ENCODE data around the gene NDUFC2. TPM values are rescaled to one million over a fixed set of nuclear protein-coding genes. Genes with fewer than 3 reads are reported as not detected.

Gene NDUFC2
- total RNA-seq, 4 donors from 2014 or later = 205 to 342 (median 228) TPM

- Histone ChIP-seq H3K27me3 (no peaks in the 10 kb centered on the region), H3K36me3 (no peaks in the 10 kb centered on the region), H3K4me1 (peaks cover 9 to 24% of the 10 kb centered on the region in 2 donors), H3K9me3 (no peaks in the 10 kb centered on the region), H3K27ac (no peak overlapping the region), H3K4me3 (replicated peaks in 1 of 3) (no peak overlapping the region)
- no peak for DNase-seq
- intact Hi-C loops (cut with DNase I) = no loop called here
- TF ChIP-seq POLR2A (IDR thresholded peaks at IDR 0.05) = no peak
- TF ChIP-seq, protein P1, sequence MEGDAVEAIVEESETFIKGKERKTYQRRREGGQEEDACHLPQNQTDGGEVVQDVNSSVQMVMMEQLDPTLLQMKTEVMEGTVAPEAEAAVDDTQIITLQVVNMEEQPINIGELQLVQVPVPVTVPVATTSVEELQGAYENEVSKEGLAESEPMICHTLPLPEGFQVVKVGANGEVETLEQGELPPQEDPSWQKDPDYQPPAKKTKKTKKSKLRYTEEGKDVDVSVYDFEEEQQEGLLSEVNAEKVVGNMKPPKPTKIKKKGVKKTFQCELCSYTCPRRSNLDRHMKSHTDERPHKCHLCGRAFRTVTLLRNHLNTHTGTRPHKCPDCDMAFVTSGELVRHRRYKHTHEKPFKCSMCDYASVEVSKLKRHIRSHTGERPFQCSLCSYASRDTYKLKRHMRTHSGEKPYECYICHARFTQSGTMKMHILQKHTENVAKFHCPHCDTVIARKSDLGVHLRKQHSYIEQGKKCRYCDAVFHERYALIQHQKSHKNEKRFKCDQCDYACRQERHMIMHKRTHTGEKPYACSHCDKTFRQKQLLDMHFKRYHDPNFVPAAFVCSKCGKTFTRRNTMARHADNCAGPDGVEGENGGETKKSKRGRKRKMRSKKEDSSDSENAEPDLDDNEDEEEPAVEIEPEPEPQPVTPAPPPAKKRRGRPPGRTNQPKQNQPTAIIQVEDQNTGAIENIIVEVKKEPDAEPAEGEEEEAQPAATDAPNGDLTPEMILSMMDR (IDR thresholded peaks at IDR 0.05) = no peak
Observed at GRCh38 chr11:78025378-78025777, 54.3 kb downstream of the NDUFC2 start.

GRCh38 chr11:78023426-78023825, 56.2 kb downstream of the NDUFC2 start:
- no peak for DNase-seq
- Histone ChIP-seq H3K27me3 (no peaks in the 10 kb centered on the region), H3K4me3 (replicated peaks in 1 of 3) (peak overlapping the region in 1 of 3 donors; percentile 43), H3K27ac (peak overlapping the region; percentile 68 to 86 (median 86)), H3K4me1 (peaks cover 9 to 26% of the 10 kb centered on the region in 2 donors), H3K36me3 (no peaks in the 10 kb centered on the region), H3K9me3 (no peaks in the 10 kb centered on the region)
- no peak for TF ChIP-seq POLR2A (IDR thresholded peaks at IDR 0.05)
- TF ChIP-seq, protein P1 (IDR thresholded peaks at IDR 0.05) = peak in 1 of 6 experiments; percentile 22
- 62 to 65% methylated on average over 7 of the region's 7 CpGs for WGBS, 2 donors
- intact Hi-C loops (cut with DNase I) = no loop called here

DNA sequence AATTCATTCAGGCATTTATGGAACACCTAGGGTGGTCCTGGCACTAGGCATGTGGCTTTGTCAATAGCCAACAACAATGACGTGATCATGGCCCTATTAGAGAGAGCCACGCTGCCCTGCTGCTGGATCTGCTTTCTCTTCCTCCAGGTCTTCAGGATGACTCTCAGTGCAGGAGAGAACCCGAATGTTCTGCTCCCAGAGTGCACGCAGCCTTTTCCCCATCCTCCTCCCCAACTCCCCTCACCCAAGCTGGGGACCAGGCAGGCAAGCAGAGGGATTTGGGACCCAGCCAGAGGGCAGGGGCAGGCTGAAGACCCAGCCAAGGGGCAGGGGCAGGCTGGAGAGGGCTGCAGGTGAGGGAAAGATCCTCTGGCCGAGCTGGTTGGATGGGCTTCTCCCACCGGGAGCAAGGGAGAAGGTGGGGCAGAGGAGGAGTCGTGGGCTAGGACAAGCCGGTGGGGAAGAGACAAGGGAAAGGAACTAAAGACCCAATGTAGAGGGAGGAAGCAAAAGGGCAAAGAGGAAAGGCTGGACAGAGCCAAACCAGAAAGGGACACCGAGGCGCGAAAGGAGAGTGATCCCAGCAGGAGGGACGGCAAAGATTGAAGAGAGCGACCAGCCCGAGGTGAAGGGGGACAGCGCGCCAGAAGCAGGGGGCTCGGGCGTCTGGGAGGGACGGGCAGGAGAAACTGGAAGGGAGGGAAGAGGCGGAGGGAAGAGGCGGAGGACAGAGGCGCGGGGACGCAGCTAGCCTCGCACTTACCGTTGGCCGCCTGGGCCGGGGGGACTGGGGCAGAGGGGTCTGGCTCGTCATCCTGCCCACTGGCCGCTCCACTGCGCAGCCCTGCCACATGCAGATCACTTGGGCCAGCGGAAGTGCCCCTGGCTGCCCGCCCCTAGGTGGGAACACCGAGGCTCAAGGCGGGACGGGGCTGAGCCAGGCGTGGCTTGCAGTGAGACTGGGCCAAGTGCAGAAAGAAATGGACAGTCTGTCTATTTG, 57.0 kb downstream of the NDUFC2 start, which contains the start of gene KCTD14:
Gene KCTD14, minus strand, starts transcription at position 880 of the 1,000 bp plus-strand sequence. Its CDS starts 27 bp downstream, at position 853.
- intact Hi-C loops (cut with DNase I) = no loop called here
- H3K4me3 ChIP-seq (replicated peaks in 1 of 3) = peak within 1 kb of the TSS in 2 of 3 donors; percentile 29 to 43
- peak within 1 kb of the TSS; percentile 68 to 86 (median 86) for H3K27ac ChIP-seq
- peak; percentile 90 to 91 for DNase-seq
- 2 to 7% methylated on average over 27 to 31 of the region's 37 CpGs for WGBS, 2 donors
- H3K36me3 ChIP-seq = no peaks in the 10 kb centered on the region
- H3K27me3 ChIP-seq = no peaks in the 10 kb centered on the region
- no peaks in the 10 kb centered on the region for H3K9me3 ChIP-seq
- peak; percentile 42 to 81 for TF ChIP-seq POLR2A (IDR thresholded peaks at IDR 0.05)
- TF ChIP-seq, protein P1 (IDR thresholded peaks at IDR 0.05) = peak in 1 of 6 experiments; percentile 15
- peaks cover 9 to 26% of the 10 kb centered on the region in 2 donors for H3K4me1 ChIP-seq

DNA sequence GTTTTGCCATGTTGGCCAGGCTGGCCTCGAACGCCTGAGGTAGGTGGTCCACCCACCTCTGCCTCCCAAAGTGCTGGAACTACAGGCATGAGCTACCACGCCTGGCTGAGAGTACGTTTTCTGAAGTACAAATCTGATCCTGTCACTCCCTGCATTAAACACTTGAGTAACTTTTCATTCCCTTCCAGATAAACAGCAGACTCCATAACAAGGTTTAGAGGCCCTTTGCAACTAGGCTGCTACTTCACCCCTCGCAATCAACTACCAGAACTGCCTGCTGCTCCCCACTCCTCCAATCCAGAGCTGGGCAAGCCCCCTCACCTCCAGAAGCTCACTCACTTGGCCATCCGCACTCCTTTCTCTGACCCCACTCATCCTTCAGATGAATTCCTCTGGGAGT, 58.1 kb downstream of the NDUFC2 start:
- peak; percentile 39 to 46 for DNase-seq
- intact Hi-C loops (cut with DNase I) = no loop called here
- no peaks in the 10 kb centered on the region for H3K27me3 ChIP-seq
- H3K4me1 ChIP-seq = peaks cover 9 to 26% of the 10 kb centered on the region in 2 donors
- WGBS, 2 donors = 50 to 54% methylated on average over 6 of the region's 6 CpGs
- peak overlapping the region; percentile 68 to 86 (median 86) for H3K27ac ChIP-seq
- no peaks in the 10 kb centered on the region for H3K9me3 ChIP-seq
- no peak overlapping the region for H3K4me3 ChIP-seq (replicated peaks in 1 of 3)
- TF ChIP-seq, protein P1 (IDR thresholded peaks at IDR 0.05) = no peak
- TF ChIP-seq POLR2A (IDR thresholded peaks at IDR 0.05) = no peak
- H3K36me3 ChIP-seq = no peaks in the 10 kb centered on the region

GRCh38 chr11:78020246-78020645, 59.4 kb downstream of the NDUFC2 start:
- DNase-seq = no peak
- intact Hi-C loops (cut with DNase I) = no loop called here
- Histone ChIP-seq H3K4me3 (replicated peaks in 1 of 3) (no peak overlapping the region), H3K9me3 (no peaks in the 10 kb centered on the region), H3K27me3 (no peaks in the 10 kb centered on the region), H3K4me1 (peaks cover 9 to 26% of the 10 kb centered on the region in 2 donors), H3K27ac (peak overlapping the region in 1 of 3 donors; percentile 28), H3K36me3 (peaks cover 0 to 2% of the 10 kb centered on the region in 2 donors)
- TF ChIP-seq, protein P1 (IDR thresholded peaks at IDR 0.05) = no peak
- TF ChIP-seq POLR2A (IDR thresholded peaks at IDR 0.05) = no peak
- 12 to 28% methylated on average over 3 of the region's 3 CpGs for WGBS, 2 donors
